ENCODE measurements around the gene OSM. TPM values are rescaled to one million over a fixed set of nuclear protein-coding genes. Genes with fewer than 3 reads are reported as not detected.

OSM gene
- polyA plus RNA-seq, 1 of the 3 experiments (the other 2 are of a cell fraction) = not detected

- H2AFZ ChIP-seq (ENCODE audit: low read depth) = no peak overlapping the region
- H3K4me1 ChIP-seq (ENCODE audit: control insufficient read depth in 1 of 2, insufficient read depth in 2 of 2, low read depth in 1 of 2, low read length in 1 of 2) = peaks cover 3 to 5% of the 10 kb centered on the region in 2 experiments; a peak in 2 of 4 replicates
- H3F3A ChIP-seq (replicated peaks; ENCODE audit: insufficient read depth) = no peaks in the 10 kb centered on the region
- no peaks in the 10 kb centered on the region for H3K36me3 ChIP-seq (replicated peaks in 1 of 2; ENCODE audit: control insufficient read depth in 1 of 2, insufficient read depth in 2 of 2, low read length in 1 of 2)
- POLR2A ChIA-PET = no interaction called here
- H3K9me2 ChIP-seq = no peaks in the 10 kb centered on the region
- 84% methylated on average over 3 of the region's 3 CpGs for WGBS (ENCODE audit: low lambda C conversion rate)
- H3K79me2 ChIP-seq (ENCODE audit: insufficient read depth) = no peaks in the 10 kb centered on the region
- no peaks in the 10 kb centered on the region for H3K9me3 ChIP-seq
- DNase-seq = no peak
- H3K9ac ChIP-seq = no peak overlapping the region
- H3K4me3 ChIP-seq (ENCODE audit: low read depth in 2 of 2, low read length in 1 of 2) = no peak overlapping the region
- no peak for TF ChIP-seq GABPA (IDR thresholded peaks at IDR 0.05; ENCODE audit: low read depth)
- no peak for TF ChIP-seq NFIC (IDR thresholded peaks at IDR 0.05; ENCODE audit: borderline replicate concordance)
- no peak for TF ChIP-seq CTCF (IDR thresholded peaks at IDR 0.05)
- TF ChIP-seq MXI1 (IDR thresholded peaks at IDR 0.05; ENCODE audit: low read depth, low read length) = no peak
- no peak for TF ChIP-seq NRF1 (IDR thresholded peaks at IDR 0.05; ENCODE audit: low read depth, low read length)
- no peak for TF ChIP-seq RCOR1 (IDR thresholded peaks at IDR 0.05; ENCODE audit: low read length)
- TF ChIP-seq CHD2 (IDR thresholded peaks at IDR 0.05; ENCODE audit: low read length, partially characterized antibody) = no peak
- no peak for TF ChIP-seq SIN3A (IDR thresholded peaks at IDR 0.05; ENCODE audit: borderline replicate concordance, low read depth, low read length)
- TF ChIP-seq TEAD4 (IDR thresholded peaks at IDR 0.05; ENCODE audit: borderline replicate concordance, insufficient read depth) = no peak
- no peak overlapping the region for H3K4me2 ChIP-seq
- no peaks in the 10 kb centered on the region for H4K20me1 ChIP-seq (ENCODE audit: insufficient read depth)
- CTCF ChIA-PET = interaction anchor here (1.1 to 1.8 kb wide), 3 partner anchors 10 to 57 kb away, joined by 3 to 5 read pairs (median 4); no protein-coding TSS in a partner anchor
- no peak overlapping the region for H3K27ac ChIP-seq (ENCODE audit: low read depth in 2 of 2, low read length in 1 of 2)
- H3K27me3 ChIP-seq (ENCODE audit: insufficient read depth) = no peaks in the 10 kb centered on the region
Observed at GRCh38 chr22:30230330-30230729, 36.3 kb downstream of the OSM start.

- H3K27me3 ChIP-seq (ENCODE audit: insufficient read depth) = no peaks in the 10 kb centered on the region
- no peak overlapping the region for H3K4me2 ChIP-seq
- no peak overlapping the region for H2AFZ ChIP-seq (ENCODE audit: low read depth)
- H3F3A ChIP-seq (replicated peaks; ENCODE audit: insufficient read depth) = no peaks in the 10 kb centered on the region
- WGBS (ENCODE audit: low lambda C conversion rate) = 79% methylated on average over 15 of the region's 21 CpGs
- POLR2A ChIA-PET = no interaction called here
- H3K9me3 ChIP-seq = no peaks in the 10 kb centered on the region
- no peak overlapping the region for H3K27ac ChIP-seq (ENCODE audit: low read depth in 2 of 2, low read length in 1 of 2)
- H4K20me1 ChIP-seq (ENCODE audit: insufficient read depth) = no peaks in the 10 kb centered on the region
- no peaks in the 10 kb centered on the region for H3K79me2 ChIP-seq (ENCODE audit: insufficient read depth)
- TF ChIP-seq GABPA (IDR thresholded peaks at IDR 0.05; ENCODE audit: low read depth) (no peak), USF2 (IDR thresholded peaks at IDR 0.05; ENCODE audit: borderline replicate concordance, low read depth, low read length) (no peak), TEAD4 (IDR thresholded peaks at IDR 0.05; ENCODE audit: borderline replicate concordance, insufficient read depth) (no peak), TAF1 (IDR thresholded peaks at IDR 0.05; ENCODE audit: borderline replicate concordance, low read depth, low read length) (no peak), NFIC (IDR thresholded peaks at IDR 0.05; ENCODE audit: borderline replicate concordance) (no peak), MXI1 (IDR thresholded peaks at IDR 0.05; ENCODE audit: low read depth, low read length) (no peak), USF1 (IDR thresholded peaks at IDR 0.05; ENCODE audit: borderline replicate concordance, low read depth) (no peak), EP300 (IDR thresholded peaks at IDR 0.05; ENCODE audit: borderline replicate concordance in 1 of 2, low read depth in 1 of 2, low read length in 1 of 2) (no peak), ZBTB33 (IDR thresholded peaks at IDR 0.05; ENCODE audit: borderline replicate concordance, low read depth) (no peak), CHD2 (IDR thresholded peaks at IDR 0.05; ENCODE audit: low read length, partially characterized antibody) (no peak), JUND (IDR thresholded peaks at IDR 0.05) (no peak), PBX3 (IDR thresholded peaks at IDR 0.05) (no peak), FOXJ3 (CRISPR knock-in tag; IDR thresholded peaks at IDR 0.05) (no peak), MAX (IDR thresholded peaks at IDR 0.05; ENCODE audit: low read depth) (no peak)
- H3K36me3 ChIP-seq (replicated peaks in 1 of 2; ENCODE audit: control insufficient read depth in 1 of 2, insufficient read depth in 2 of 2, low read length in 1 of 2) = no peaks in the 10 kb centered on the region
- no peaks in the 10 kb centered on the region; a peak in 1 of 4 replicates for H3K4me1 ChIP-seq (ENCODE audit: control insufficient read depth in 1 of 2, insufficient read depth in 2 of 2, low read depth in 1 of 2, low read length in 1 of 2)
- DNase-seq = no peak
- CTCF ChIA-PET = no interaction called here
- H3K4me3 ChIP-seq (ENCODE audit: low read depth in 2 of 2, low read length in 1 of 2) = no peak overlapping the region
- no peak overlapping the region for H3K9ac ChIP-seq
- H3K9me2 ChIP-seq = no peaks in the 10 kb centered on the region
Observed at GRCh38 chr22:30228509-30229359, 37.9 kb downstream of the OSM start.

Data from SK-N-SH (cell line).